HG03558 (cell line): ENCODE results near the gene SLC16A8.

Experiments used
- ATAC-seq: cut with Tn5 transposase; IDR thresholded peaks from one replicate; pipeline ENCODE4 v1.9.1; 2021; ENCODE audit warnings: moderate number of reproducible peaks; ENCODE audit not compliant: unreplicated experiment; ENCODE audit errors: extremely low read depth

Gene SLC16A8

DNA sequence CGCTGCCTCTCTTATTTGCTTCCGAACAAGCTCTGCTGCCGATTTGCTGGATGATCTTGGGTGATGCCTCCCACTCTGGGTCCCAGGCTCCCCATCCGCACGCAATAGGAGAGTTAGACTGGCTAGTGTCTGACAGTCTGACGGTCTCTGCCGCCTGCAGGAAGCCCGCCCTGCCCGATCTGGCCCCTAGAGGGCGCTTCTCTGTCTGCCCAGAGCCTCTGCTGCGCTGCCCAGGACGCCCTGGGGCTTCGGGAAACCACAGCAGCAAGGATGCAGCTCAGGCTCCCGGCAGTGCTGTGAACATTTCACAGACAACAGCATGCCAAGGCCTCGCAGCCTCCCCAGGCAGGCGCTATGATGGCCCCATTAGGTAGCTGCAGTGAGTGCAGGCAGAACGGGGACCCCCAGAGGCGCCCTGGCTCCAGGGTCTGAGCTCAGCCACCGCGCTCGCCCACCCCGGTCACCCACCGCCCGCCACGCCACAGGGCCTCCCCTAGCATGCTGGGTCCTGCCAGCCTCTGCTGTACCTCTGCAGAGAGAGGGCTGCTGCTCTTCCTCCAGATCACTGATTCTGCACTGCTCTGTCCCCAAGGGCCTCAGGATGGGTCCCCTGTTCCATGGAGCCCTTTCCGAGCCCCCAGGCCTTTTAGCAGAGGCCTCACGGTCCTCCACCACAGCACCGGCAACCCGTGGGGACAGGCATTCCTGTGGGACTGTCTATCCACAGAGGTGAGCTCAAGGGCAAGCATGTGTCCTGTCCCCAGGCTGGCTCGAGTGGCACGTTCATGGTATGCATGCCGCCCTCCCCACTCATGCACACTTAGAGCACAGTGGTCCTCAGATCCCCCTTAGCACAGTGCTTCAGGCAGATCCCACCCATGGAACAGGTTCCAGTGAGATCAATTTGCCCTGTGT is 30.8 kb upstream of the SLC16A8 start:
- no peak for ATAC-seq

DNA sequence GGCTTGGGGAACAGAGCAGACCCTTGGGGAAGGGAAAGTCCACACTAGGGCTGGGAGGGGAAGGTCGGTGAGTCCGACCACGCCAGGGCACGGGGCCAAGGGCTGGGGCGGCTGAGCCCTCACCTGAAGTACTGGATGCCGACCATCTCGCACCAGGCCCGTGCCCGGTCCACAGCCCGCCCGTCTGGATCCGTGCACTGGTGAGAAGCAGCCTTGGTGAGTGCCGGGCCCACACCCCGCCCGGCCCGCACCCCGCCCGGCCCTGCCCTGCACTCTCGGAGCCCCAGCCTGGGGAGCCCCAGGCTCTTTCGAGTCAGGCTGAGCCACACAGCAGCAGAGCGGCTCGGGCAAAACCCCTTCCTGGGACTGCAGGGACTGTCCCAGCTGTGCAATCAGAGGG is 28.4 kb upstream of the SLC16A8 start:
- ATAC-seq = no peak

DNA sequence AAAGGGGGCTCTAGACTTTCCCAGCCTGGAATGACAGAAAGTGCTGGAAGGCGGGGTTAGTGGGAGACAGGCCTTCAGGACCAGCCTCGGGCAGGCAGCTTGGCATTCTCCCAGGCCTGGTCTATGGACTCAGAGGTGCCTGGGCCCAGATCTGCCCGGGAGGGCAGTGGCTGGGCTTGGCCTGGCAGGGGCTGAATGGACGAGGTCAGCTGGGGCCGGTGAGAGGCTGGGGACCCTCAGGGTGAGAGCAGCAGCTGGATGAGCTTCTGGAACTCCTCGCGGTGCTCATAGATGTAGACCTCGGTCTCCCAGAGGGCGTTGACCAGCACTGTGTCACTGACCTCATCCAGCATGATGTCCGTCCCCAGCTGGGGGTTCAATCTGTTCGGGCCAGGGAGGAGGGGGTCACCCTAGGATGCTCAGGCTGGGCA is 28.0 kb upstream of the SLC16A8 start:
- ATAC-seq = no peak

DNA sequence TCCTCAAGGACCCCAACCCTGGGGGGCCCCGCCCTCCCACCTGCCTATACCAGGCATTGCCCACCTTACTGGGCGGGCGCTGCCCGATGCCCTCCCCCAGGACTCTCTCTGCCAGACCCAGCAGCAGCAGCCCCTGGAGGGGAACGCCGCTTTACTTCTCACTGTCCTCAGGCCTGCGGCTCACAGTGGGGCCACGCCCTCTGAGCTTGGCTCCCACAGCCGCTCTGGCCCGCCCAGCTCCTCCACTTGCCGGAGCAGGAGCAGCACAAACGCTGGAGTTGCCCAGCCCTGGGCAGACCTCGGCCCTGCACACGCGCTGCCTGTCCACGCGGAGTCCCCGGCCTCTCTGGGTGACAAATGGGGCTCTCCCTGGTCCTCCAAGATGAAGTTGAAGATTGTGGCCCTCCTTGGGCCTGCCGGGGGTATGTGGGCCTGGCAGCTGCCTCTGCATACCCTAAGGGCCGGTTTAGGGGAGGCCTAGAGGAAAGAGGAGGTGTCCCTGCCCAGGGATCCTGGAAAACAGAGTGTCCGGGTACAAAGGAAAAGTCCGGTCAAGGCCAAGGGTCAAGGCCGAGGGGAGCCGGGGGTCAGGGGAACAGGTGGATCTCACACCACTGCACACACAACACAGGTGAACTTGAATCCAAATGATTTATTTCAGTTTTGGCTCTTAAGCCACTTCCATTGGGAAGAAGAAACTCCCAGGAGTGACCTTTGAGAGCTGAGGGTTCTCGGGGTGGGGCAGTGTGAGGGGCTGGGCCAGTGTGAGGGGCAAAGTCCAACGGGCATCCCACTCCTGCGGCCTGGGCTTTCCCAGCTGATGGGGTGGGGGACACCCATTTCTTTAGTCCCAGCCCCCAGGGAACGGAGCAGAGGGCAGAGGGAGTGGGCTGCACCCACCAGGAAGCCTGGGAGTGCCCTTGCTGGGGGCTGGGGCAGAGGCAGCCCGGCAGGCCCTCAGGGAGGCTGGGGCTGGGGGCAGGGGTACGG is 27.2 kb upstream of the SLC16A8 start:
- no peak for ATAC-seq

DNA sequence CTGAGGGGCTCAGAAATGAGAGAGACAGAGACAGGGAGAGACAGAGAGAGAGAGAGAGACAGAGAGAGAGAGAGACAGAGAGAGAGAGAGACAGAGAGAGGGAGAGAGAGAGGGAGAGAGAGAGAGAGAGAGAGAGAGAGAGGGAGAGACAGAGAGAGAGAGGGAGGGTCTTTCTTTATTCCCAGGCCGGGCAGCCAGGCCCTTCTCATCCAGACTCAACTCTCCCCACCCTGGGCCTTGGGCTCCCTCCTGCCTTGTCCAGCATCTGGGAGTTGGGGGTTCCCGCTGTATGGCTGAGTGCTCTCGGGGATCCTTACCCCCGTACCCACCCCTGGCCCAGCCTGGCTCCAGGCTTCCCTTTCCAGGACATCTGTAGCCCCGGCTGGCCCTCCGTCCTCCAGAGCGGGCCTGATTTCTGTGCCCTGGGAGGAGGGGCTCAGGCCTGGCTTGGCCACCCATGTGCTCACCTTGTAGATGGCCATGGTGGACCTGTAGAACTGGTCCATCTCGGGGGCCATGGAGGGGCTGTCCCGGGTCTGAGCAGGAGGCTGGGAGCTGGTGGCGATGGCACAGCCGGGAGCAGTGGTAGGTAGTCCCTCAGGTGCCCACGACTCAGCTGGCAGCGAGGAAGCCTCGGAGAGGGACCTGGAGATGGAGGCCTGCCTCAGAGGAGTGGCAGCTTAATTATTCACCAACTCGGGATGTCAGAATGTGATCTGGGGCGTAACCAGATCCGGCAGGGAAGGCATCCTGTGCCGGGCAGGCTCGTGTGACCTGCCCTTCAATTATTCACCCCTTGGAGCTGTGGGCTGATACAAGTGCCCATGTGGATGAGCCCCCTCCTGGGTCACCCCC is 26.3 kb upstream of the SLC16A8 start, which contains the start of gene BAIAP2L2:
Gene BAIAP2L2, minus strand, starts transcription at position 677 of the 855 bp plus-strand sequence. Its CDS starts 159 bp downstream, at position 518.
- no peak for ATAC-seq

DNA sequence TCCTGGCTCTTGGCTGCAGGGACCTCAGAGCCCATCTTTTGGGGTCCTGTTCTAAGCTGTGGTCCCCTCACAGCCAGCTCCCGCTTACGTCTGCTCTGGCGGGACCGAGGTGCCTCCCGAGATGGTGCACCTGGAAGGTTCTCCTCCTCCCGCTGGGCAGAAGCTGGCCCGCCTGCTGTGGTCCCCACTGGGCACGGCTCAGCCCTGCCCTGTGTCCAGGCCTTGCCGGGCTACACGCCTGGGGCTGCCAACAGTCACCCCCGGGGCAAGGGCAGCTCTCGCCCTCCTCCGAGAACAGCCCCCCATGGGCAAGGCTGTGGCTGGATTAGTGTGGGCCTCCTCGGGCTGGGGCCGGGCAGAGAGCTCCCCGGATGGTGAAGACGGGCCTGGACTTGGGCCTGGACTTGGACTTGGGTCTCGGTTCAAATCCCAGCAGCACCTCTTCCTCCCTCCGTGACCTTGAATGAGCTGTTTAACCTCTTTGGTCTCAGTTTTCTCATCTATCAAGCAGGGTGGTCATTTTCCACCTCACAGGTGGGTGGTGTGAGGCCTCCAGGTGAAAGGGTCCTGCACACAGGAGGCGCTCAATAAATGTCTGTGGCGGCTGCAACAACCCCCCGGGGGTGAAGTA is 25.5 kb upstream of the SLC16A8 start:
- ATAC-seq = no peak

DNA sequence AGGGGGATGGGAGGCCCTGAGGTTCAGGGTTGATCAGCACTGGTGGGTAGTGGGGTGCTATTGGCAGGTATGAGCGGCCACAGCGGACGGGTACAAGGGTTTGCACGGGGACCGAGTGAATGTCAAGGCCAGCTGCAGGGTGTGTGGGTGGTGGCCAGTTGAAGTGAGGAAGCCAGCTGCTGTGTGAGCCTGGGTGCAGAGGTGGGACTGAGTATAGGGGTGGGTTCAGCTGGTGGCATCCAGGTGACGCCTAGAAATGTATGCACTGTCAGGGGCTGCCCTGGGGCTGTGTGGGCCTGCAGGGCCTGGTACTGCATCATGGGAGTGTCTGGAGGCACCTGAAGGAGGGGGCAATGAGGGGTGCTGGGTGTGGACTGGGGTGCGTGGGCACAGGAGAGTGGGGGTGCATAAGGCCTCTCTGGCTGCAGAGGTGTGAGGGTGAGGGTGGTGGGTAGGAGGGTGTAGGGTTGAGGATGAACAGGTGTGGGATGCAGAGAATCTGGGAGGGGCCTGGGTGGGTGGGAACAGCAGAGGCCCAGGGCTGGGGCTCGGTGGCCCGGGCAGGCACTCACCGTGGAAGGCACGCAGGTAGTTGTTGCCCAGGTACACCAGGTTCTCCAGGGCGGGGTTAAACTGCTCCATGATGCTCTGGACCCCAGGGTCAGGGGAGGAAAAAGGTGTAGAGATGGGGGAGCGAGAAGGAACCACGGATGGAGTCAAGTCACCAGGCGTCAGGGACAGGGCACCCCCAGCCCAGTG is 24.8 kb upstream of the SLC16A8 start:
- no peak for ATAC-seq

DNA sequence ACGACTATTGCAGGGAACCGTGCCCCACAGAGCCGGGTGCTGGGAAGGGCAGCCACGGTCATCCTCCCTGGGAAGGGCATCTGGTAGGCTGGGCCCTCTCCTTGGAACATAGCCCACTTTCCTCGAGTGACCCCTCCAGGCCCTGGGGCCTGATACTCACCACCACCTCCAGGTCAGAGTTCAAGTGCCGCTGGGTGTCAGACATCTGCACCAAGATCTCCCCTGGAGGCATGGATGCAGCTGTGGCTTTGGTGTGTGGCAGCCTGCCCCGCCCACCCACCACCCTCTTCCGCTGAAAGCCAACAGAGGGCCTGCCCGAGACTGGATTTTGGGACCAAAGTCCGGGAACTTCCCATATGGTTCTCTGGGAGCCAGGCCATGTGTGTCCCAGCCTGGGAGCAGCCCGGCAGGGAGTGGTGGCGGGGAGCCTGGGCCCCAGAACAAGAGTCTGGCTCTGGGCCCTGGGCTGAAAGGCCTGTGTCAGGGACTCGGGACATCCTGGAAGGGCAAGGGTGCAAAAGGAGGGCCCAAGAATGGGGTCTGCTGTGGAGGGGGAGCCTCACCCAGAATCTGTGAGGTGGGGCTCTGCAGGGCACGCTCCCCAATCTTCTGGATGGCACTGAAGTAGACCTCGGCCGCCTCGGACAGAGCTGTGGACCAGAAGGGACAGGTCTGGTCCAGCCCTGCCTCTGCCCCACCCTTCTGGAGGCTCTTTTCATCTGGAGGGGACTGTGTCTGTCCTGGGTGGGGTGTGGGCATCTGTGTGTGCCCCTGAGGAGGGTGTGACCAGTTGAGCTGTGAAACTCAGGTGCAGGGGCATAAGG is 23.9 kb upstream of the SLC16A8 start:
- ATAC-seq = no peak

DNA sequence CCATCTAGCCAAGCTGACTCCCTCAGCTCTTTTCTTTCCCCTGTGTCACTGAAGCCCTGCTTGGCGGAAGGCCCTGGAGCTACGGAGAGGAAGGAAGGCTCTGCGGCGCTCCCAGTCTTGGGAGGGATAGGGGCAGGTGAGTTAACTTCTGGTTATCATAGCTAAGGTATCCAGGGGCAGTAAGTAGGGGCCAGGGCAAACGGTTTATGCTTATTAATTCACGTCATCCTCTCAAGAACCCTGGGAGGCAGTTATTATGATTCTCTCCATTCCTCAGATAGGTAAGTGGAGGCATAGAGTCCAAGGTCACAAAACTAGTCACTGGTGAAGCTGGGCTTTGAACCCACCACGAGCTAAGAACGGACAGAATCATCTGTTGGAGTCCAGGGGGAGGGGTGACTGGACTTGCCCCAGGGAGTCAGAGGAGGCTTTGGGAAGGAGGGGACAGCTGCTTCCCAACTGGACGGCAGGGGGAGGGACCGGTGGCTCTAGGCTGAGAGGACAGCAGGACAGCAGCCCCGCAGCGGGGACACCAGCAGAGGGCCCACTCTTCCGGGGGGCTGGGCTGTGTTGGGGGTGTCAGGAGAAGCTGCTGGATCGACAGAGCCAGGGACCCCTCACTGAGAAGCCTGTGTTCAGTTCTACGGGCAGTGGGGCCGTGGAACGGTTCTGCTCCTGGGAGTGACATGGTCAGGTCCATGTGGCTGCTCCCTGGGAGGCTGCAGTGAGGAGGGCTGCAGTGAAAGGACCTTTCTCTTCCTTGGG is 23.0 kb upstream of the SLC16A8 start:
- ATAC-seq = no peak

DNA sequence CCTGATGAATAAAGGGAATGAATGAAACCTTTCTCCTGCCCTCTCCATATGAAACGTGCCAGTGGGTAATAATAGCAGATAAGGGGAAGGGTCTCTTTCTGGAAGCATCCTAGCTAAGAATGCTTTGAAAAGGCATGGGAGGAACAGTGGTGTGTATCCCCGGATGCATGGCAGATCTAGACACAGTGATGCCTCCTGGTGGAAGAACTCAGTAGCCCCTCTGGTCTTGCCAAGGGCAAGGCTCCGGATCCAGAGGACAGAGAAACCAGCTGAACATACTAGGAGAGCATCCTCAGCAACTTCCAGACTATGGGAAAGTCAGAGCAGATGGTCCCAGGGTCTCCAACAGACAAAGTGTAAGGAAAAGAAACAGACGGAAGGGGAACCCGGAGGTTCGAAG is 20.1 kb upstream of the SLC16A8 start:
- no peak for ATAC-seq

DNA sequence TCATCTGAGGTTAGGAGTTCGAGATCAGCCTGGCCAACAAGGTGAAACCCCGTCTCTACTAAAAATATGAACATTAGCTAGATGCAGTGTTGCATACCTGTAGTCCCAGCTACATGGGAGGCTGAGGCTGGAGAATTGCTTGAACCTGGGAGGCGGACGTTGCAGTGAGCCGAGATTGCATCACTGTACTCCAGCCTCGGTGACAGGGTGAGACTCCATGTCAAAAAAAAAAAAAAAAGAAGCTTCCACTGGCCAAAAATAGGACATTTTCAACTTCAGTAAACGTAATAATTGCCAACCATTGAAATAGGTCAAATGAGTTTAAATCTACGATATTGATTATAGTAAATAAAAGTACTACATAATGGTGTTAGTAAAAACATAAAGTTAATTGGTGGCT is 19.7 kb upstream of the SLC16A8 start:
- ATAC-seq = no peak

DNA sequence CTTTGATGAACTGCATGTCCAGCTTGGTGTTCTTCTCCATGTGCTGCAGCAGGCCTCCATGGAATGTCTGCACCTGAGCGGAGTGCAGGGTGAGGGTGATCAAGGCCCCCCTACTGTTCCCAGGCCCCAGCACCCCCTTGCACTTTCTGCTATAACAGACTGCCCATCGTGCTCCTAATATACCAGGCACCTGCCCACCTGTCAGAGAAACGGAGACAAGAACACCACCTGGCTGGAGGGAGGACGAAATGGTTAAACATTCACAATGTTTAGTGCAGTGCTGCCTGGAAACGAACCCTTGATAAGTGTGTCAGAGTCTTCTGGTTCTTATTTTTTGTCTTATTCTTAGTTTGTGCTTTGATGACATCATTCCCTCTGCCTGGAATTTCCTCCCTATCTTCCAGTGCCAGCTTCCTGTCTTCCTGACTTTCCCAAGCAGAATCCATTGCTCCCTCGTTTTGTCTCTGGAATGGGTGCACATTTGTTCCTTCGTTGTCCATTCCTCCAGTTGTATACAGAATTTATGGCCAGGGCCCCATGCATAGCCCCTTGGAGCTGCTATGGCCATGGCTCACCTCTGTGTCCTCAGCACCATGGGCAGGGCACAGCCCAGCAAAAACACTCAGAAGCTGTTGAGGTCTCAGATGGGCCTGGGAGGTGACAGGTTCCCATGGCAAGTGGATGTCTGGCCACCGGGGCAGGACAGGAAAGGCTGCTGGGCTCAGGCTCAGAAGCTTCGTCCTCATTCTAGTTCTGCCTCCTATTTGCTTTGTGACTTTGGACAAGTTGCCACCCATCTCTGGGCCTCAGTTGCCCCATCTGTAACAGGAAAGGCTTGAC is 14.6 kb upstream of the SLC16A8 start:
- no peak for ATAC-seq

DNA sequence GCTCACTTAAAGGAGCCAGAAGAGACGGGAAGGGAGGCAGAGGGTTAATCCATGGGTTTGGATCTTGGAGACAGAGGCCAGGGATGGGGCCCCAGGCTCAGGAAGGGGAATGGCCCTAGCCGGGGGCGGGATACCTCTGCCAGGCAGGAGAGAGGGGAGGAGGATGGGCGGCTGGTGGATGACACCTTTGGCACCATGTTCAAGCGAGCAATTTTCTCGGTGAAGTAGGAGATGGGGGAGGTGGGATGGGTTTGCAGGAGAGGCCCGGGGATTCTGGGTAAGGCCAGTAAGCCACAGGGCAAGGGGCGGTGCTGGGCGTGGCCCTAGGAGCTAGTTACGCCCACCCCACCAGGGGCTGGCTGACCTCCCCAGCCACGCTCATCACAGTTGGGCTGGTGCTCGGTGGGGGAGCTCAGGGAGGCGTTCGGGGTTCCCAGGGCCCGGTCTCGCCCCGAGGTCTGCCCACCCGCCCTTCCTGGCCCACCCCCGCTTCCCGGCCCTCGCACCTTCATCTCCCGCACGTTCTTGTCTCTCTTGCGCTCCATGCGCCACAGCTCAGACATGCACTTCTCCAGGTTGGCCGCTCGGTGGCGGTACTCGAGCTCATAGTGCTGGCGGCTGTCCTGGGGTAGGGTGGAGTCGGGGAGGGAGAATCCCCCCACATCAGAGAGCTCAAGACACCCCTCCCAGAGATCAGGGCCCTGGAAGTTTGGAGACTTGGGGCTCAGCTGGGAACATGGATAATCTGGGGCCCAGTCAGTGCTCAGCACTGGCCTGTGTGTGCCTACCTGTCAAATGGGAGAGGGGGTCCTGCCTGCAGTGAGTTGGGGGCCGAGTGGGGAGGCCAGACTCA is 13.8 kb upstream of the SLC16A8 start:
- ATAC-seq = no peak

DNA sequence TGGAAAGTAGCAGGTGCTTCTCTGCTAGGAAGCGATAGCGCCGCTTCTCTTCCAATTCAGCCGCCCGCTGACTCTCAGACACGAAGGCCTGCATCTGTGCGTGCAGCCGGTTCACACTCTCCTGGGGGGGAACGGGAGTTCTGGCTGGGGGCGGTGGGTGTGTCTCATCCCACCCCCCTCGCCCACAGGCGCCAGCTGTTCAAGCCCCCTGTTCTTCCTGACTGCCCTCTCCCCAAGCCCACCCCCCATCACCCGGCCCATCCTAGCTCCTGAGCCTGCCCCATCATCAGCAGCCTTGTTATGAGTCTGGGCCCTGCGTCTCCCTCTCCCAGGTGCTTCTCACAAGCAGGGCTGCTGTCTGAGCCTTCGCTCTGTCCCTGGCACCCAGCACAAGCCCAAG is 13.1 kb upstream of the SLC16A8 start:
- no peak for ATAC-seq

DNA sequence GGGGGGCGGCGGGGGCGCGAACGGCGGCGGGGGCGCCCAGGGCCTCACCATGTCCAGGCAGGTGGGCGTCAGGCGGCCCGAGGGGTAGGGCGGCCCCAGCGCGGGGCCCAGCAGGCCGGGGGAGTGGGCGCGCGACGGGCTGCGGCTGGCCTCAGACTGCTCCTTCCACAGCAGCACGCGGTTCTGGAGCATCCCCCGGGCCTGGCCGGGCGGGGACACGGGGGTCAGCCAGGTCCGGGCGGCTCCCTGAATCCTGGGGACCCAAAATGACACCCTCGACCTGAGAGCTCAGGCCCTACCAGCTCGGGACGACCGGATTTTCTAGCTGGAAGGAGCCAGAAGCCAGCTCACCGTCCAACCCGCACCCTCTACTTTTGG is 5.5 kb upstream of the SLC16A8 start:
- ATAC-seq = no peak
